Measurements from ENCODE around the gene ONECUT3. TPM values are rescaled to one million over a fixed set of nuclear protein-coding genes. Genes with fewer than 3 reads are reported as not detected.

Gene ONECUT3
- total and polyA plus RNA-seq, 9 of the 15 experiments (the other 6 are each of a cell fraction or from before 2014, with no cell fraction given) = not detected

DNA sequence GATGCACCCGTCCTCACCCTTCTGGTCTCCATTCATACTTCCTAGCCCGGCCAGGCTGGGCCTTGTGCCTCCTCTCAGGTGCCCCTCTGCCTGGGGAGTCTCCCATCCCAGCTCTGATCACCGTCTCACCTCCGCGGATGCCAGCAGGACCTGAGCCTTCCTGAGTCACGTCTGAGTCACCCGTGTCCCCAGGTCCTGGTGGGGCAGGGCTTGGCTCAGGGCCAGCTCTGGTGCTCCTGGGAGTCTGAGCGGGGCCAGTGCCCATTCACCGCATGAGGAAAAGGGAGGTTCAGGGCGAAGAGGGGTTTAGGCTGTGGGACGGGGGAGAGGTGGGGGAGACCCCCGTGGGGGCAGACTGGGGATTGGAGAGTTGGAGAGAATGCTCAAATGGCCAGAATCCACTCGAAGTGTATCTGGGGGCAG, 58.2 kb downstream of the ONECUT3 start:
- Histone ChIP-seq H3K4me2 (ENCODE audit: insufficient read depth, low read length) (peak overlapping the region; percentile 81), H3K36me3 (ENCODE audit: control insufficient read depth, insufficient read depth, low read length) (peaks cover 15% of the 10 kb centered on the region; the same call in 1 of the 3 replicates), H3K27me3 (ENCODE audit: control insufficient read depth in 2 of 2, insufficient read depth in 2 of 2, low read length in 2 of 2) (no peaks in the 10 kb centered on the region), H3K9me3 (replicated peaks; ENCODE audit: control insufficient read depth, insufficient read depth, low read depth, low read length) (no peaks in the 10 kb centered on the region; the same call in 1 of the 2 replicates), H3K9me1 (ENCODE audit: control insufficient read depth, insufficient read depth, low read length) (no peaks in the 10 kb centered on the region), H3K9ac (ENCODE audit: insufficient read depth in 1 of 2, low read depth in 2 of 2, low read length in 2 of 2) (peak overlapping the region; percentile 78 to 93), H2AFZ (ENCODE audit: low read depth, low read length) (peak overlapping the region; percentile 84), H3K4me1 (replicated peaks in 1 of 2; ENCODE audit: control insufficient read depth in 2 of 2, insufficient read depth in 2 of 2, low read length in 2 of 2) (peaks cover 8 to 80% of the 10 kb centered on the region in 2 experiments; a peak in 3 of 5 replicates), H3K4me3 (peak overlapping the region; percentile 75), H3K79me2 (ENCODE audit: control insufficient read depth, insufficient read depth, low read length) (peaks cover 5% of the 10 kb centered on the region; the same call in 1 of the 3 replicates), H4K20me1 (replicated peaks; ENCODE audit: control insufficient read depth, insufficient read depth, low read length) (no peaks in the 10 kb centered on the region), H3K27ac (ENCODE audit: extremely low read depth, low read depth, low read length) (peak overlapping the region; percentile 83)
- ChIA-PET POLR2A (interaction anchor here (0.6 to 1.0 kb wide), 3 partner anchors 8 to 226 kb away, joined by 3 read pairs; no protein-coding TSS in a partner anchor), CTCF (ENCODE audit: low intra/inter-chr PET ratio) (no interaction called here)
- in situ Hi-C loops (cut with MboI) (no loop called here), intact Hi-C loops (cut with micrococcal nuclease) (no loop called here)
- DNase-seq (ENCODE audit: extremely low read depth in 1 of 4, low spot score in 3 of 4) (peak; percentile 81 to 90 (median 86)), ATAC-seq (no peak), FAIRE-seq (peak; percentile 89)
- WGBS (ENCODE audit: insufficient coverage, low coverage, missing lambda C conversion rate) = 9% methylated on average over 11 of the region's 13 CpGs
- TSS peak; percentile 34 for BruUV-seq (replicated peaks)
- peak; percentile 84 for TF ChIP-seq JUN (IDR thresholded peaks at IDR 0.05; ENCODE audit: borderline replicate concordance, low read depth, low read length)
- no peak for TF ChIP-seq JUN (CRISPR knock-in tag; IDR thresholded peaks at IDR 0.05; ENCODE audit: borderline replicate concordance)
- TF ChIP-seq, protein P1, sequence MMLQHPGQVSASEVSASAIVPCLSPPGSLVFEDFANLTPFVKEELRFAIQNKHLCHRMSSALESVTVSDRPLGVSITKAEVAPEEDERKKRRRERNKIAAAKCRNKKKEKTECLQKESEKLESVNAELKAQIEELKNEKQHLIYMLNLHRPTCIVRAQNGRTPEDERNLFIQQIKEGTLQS (IDR thresholded peaks at IDR 0.05) = peak; percentile 89
- TF ChIP-seq, protein P1 (CRISPR knock-in tag; conservative IDR thresholded peaks at IDR 0.05) = no peak
- TF ChIP-seq SIX5 (IDR thresholded peaks at IDR 0.05; ENCODE audit: borderline replicate concordance in 1 of 2, insufficient read depth in 1 of 2, low read depth in 1 of 2, low read length in 2 of 2) = no peak
- no peak for TF ChIP-seq ZNF644 (tag; IDR thresholded peaks at IDR 0.05; ENCODE audit: low read depth)
- 0 out of 2 replicates have a peak, but pooled peaks have one; percentile 12 for TF ChIP-seq ETV5 (CRISPR knock-in tag; IDR thresholded peaks at IDR 0.05; ENCODE audit: low read depth)
- TF ChIP-seq, protein P2, sequence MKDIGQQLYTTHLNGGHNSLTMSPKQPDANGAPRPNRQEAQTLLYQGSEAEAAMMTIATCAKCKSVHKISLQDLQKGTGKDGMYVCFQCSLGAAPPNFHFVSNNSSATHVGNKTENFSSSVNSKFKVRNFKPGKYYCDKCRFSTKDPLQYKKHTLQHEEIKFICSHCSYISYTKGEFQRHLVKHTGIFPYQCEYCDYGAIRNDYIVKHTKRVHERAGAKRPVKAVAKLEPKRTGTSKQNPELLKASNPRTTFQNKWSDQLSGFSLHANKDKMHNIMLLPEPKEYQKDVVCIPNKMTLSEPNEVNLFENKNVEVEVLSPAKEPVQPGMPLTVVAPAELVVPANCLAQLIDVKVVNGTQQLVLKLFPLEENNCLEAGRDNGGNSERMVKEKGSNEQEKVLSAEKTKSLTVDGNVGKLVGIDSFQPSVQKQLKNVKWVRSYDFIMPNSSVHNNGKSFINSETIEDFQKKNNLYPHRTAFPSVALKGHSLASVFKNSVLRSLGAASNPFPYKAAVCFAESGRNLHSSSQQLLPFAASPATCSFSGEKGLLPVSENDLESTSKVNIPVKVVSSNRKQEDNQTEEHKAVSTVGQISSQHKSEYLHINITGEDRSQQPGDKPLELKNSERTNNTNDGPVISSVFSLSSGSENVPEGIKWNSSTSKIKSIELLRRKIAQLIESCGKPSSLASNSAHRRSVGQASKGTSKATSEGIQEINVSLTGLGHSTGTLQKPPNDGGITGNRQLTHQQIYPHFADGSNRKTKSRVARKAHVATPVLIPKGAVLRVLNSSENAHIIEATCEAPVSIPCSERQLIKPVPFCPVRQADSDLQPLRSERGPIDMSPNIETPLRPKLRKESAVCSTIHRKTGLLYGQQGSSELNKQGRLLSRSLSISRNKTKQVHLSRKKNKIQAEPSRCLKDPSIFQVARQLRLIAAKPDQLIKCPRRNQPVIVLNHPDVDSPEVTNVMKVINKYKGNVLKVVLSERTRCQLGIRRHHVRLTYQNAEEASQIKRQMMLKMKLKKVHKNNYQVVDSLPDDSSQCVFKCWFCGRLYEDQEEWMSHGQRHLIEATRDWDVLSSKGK (CRISPR knock-in tag; IDR thresholded peaks at IDR 0.05) = no peak
- no peak for TF ChIP-seq ELF4 (CRISPR knock-in tag; IDR thresholded peaks at IDR 0.05)
- no peak for TF ChIP-seq ZNF584 (CRISPR knock-in tag; IDR thresholded peaks at IDR 0.05; ENCODE audit: low read depth)
- TF ChIP-seq SMARCC2 (IDR thresholded peaks at IDR 0.05; ENCODE audit: low read depth) = 0 out of 2 replicates have a peak, but pooled peaks have one; percentile 44
